ENCODE results near the gene UPK1B. TPM values are rescaled to one million over a fixed set of nuclear protein-coding genes. Genes with fewer than 3 reads are reported as not detected.
"Not testable (repeated sequence)": the region's sequence is repeated elsewhere in the genome, so short reads cannot be mapped to it uniquely, and the experiment has no call there.

Gene UPK1B
- polyA plus RNA-seq, 4 donors, result 7.3 to 16.1 (median 10.5) TPM

GRCh38 chr3:119220970-119221667, 47.7 kb downstream of the UPK1B start:
- no peak for DNase-seq (ENCODE audit: low read depth in 4 of 4, low spot score in 3 of 4)

- no peak for DNase-seq (ENCODE audit: low read depth in 4 of 4, low spot score in 3 of 4)
Observed at GRCh38 chr3:119221779-119222320, 48.5 kb downstream of the UPK1B start.

GRCh38 chr3:119222391-119222790, 49.0 kb downstream of the UPK1B start:
- no peak for DNase-seq (ENCODE audit: low read depth in 4 of 4, low spot score in 3 of 4)

GRCh38 chr3:119223511-119223910, 50.1 kb downstream of the UPK1B start:
- no peak for DNase-seq (ENCODE audit: low read depth in 4 of 4, low spot score in 3 of 4)

- no peak for DNase-seq (ENCODE audit: low read depth in 4 of 4, low spot score in 3 of 4)
Observed at GRCh38 chr3:119225121-119225520, 51.7 kb downstream of the UPK1B start.

GRCh38 chr3:119227070-119227850, 53.9 kb downstream of the UPK1B start:
- no peak for DNase-seq (ENCODE audit: low read depth in 4 of 4, low spot score in 3 of 4)

- DNase-seq (ENCODE audit: low read depth in 4 of 4, low spot score in 3 of 4), result no peak
Observed at GRCh38 chr3:119228373-119229145, 55.2 kb downstream of the UPK1B start.

- DNase-seq (ENCODE audit: low read depth in 4 of 4, low spot score in 3 of 4), result no peak
Observed at GRCh38 chr3:119229190-119229589, 55.8 kb downstream of the UPK1B start.

GRCh38 chr3:119230071-119230470, 56.7 kb downstream of the UPK1B start:
- DNase-seq (ENCODE audit: low read depth in 4 of 4, low spot score in 3 of 4), result no peak

- DNase-seq (ENCODE audit: low read depth in 4 of 4, low spot score in 3 of 4), result no peak
Observed at GRCh38 chr3:119230745-119231144, 57.3 kb downstream of the UPK1B start.

GRCh38 chr3:119234610-119235009, 61.2 kb downstream of the UPK1B start:
- DNase-seq (ENCODE audit: low read depth in 4 of 4, low spot score in 3 of 4), result no peak

- no peak for DNase-seq (ENCODE audit: low read depth in 4 of 4, low spot score in 3 of 4)
Observed at GRCh38 chr3:119235151-119235550, 61.8 kb downstream of the UPK1B start.

GRCh38 chr3:119236756-119237155, 63.4 kb downstream of the UPK1B start:
- DNase-seq (ENCODE audit: low read depth in 4 of 4, low spot score in 3 of 4), result no peak

- DNase-seq (ENCODE audit: low read depth in 4 of 4, low spot score in 3 of 4), result no peak
Observed at GRCh38 chr3:119237299-119237698, 63.9 kb downstream of the UPK1B start.

GRCh38 chr3:119238363-119238762, 65.0 kb downstream of the UPK1B start:
- no peak for DNase-seq (ENCODE audit: low read depth in 4 of 4, low spot score in 3 of 4)

- no peak for DNase-seq (ENCODE audit: low read depth in 4 of 4, low spot score in 3 of 4)
Observed at GRCh38 chr3:119239206-119239820, 65.9 kb downstream of the UPK1B start.

- DNase-seq (ENCODE audit: low read depth in 4 of 4, low spot score in 3 of 4), result peak; percentile 30 to 45 (median 42)
Observed at GRCh38 chr3:119240101-119240590, 66.7 kb downstream of the UPK1B start.

- peak; percentile 72 to 85 (median 76) for DNase-seq (ENCODE audit: low read depth in 4 of 4, low spot score in 3 of 4)
Observed at GRCh38 chr3:119240591-119241434, 67.4 kb downstream of the UPK1B start, which contains the start of gene B4GALT4. B4GALT4 (minus strand) TSS chr3:119240878; CDS start chr3:119230099, 10,779 bp downstream.

- DNase-seq (ENCODE audit: low read depth in 4 of 4, low spot score in 3 of 4), result not testable (repeated sequence)
Observed at GRCh38 chr3:119242387-119243057, 69.1 kb downstream of the UPK1B start.
